Measurements from ENCODE around the gene HOXD13.

HOXD13 gene

GRCh38 chr2:176104316-176105077 is 12.0 kb downstream of the HOXD13 start:
- FAIRE-seq = no peak
- peak; percentile 74 for DNase-seq (ENCODE audit: insufficient read length, low spot score)

- no peak for DNase-seq (ENCODE audit: insufficient read length, low spot score)
- FAIRE-seq = no peak
These were observed 12.7 kb downstream of the HOXD13 start for GRCh38 chr2:176105078-176105729.

- no peak for FAIRE-seq
- no peak for DNase-seq (ENCODE audit: insufficient read length, low spot score)
These were observed 13.4 kb downstream of the HOXD13 start for GRCh38 chr2:176105730-176106580.

- FAIRE-seq (peak; percentile 64), DNase-seq (ENCODE audit: insufficient read length, low spot score) (peak; percentile 39)
These were observed 14.3 kb downstream of the HOXD13 start, which contains the start of gene HOXD11 for GRCh38 chr2:176106581-176107539. TSS of gene HOXD11 (plus strand) at chr2:176107280. CDS start at chr2:176107356, 76 bp downstream.

- FAIRE-seq (no peak), DNase-seq (ENCODE audit: insufficient read length, low spot score) (no peak)
These were observed 15.2 kb downstream of the HOXD13 start for GRCh38 chr2:176107731-176108181.

- no peak for FAIRE-seq
- no peak for DNase-seq (ENCODE audit: insufficient read length, low spot score)
These were observed 16.8 kb downstream of the HOXD13 start for GRCh38 chr2:176109192-176109901.

- FAIRE-seq (no peak), DNase-seq (ENCODE audit: insufficient read length, low spot score) (no peak)
These were observed 17.4 kb downstream of the HOXD13 start for GRCh38 chr2:176109946-176110345.

- FAIRE-seq (no peak), DNase-seq (ENCODE audit: insufficient read length, low spot score) (no peak)
These were observed 18.1 kb downstream of the HOXD13 start for GRCh38 chr2:176110415-176111308.

GRCh38 chr2:176111309-176111663 is 18.8 kb downstream of the HOXD13 start:
- DNase-seq (ENCODE audit: insufficient read length, low spot score) (peak; percentile 57), FAIRE-seq (peak; percentile 13)

GRCh38 chr2:176111846-176112374 is 19.4 kb downstream of the HOXD13 start:
- FAIRE-seq (no peak), DNase-seq (ENCODE audit: insufficient read length, low spot score) (no peak)

- DNase-seq (ENCODE audit: insufficient read length, low spot score) (no peak), FAIRE-seq (no peak)
These were observed 20.1 kb downstream of the HOXD13 start for GRCh38 chr2:176112375-176113302.

GRCh38 chr2:176114120-176114929 is 21.8 kb downstream of the HOXD13 start:
- FAIRE-seq = no peak

GRCh38 chr2:176114930-176115625 is 22.6 kb downstream of the HOXD13 start:
- FAIRE-seq (no peak), DNase-seq (ENCODE audit: insufficient read length, low spot score) (no peak)

More at GRCh38 chr2:176114120-176114929, 21.8 kb downstream of the HOXD13 start:
- no peak for DNase-seq (ENCODE audit: insufficient read length, low spot score)

GRCh38 chr2:176115883-176116813 is 23.6 kb downstream of the HOXD13 start, which contains the start of gene HOXD10:
TSS of gene HOXD10 (plus strand) at chr2:176116778. CDS start at chr2:176116834, 56 bp downstream.
- DNase-seq (ENCODE audit: insufficient read length, low spot score) (no peak), FAIRE-seq (no peak)

Data from HTR-8/SVneo (cell line).